KMS-11 (cell line): ENCODE measurements around the gene ATXN7.

Experiments
- H2AFZ ChIP-seq: fragments of 200-600 bp; sonication (generic); 2 replicates; pipeline ENCODE4 v1.6.1; 2016; ENCODE audit warnings: antibody characterized with exemption, mixed run types, low read depth
- H3K27ac ChIP-seq: fragments of 200-600 bp; sonication (generic); 2 replicates; pipeline ENCODE4 v1.6.1; 2016; ENCODE audit warnings: mild to moderate bottlenecking, mixed run types
- H3K27me3 ChIP-seq: fragments of 200-600 bp; sonication (generic); 2 replicates; pipeline ENCODE4 v1.6.1; 2017; ENCODE audit warnings: mild to moderate bottlenecking, low read depth, mixed run types, moderate library complexity; ENCODE audit not compliant: insufficient read depth
- H3K36me3 ChIP-seq: fragments of 200-600 bp; sonication (generic); 2 replicates; pipeline ENCODE4 v1.6.1; 2017; ENCODE audit warnings: mild to moderate bottlenecking, mixed run types; ENCODE audit not compliant: insufficient read depth
- H3K4me1 ChIP-seq: fragments of 200-600 bp; sonication (generic); 2 replicates; pipeline ENCODE4 v1.6.1; 2016; ENCODE audit warnings: mild to moderate bottlenecking, low read depth, mixed run types; ENCODE audit not compliant: poor library complexity, severe bottlenecking
- H3K4me2 ChIP-seq: fragments of 200-600 bp; sonication (generic); 2 replicates; pipeline ENCODE4 v1.7.0; 2016; ENCODE audit warnings: mild to moderate bottlenecking, mixed run types
- H3K4me3 ChIP-seq: fragments of 200-600 bp; sonication (generic); IDR thresholded peaks from 2 replicates; pipeline ENCODE4 v1.6.1; 2017; ENCODE audit warnings: low read depth, low read length, mixed read lengths; ENCODE audit not compliant: insufficient read depth
- H3K79me2 ChIP-seq: fragments of 200-600 bp; sonication (generic); 2 replicates; pipeline ENCODE4 v1.6.1; 2016; ENCODE audit warnings: low read depth, mixed run types; ENCODE audit not compliant: insufficient read depth
- H3K9ac ChIP-seq: fragments of 200-600 bp; sonication (generic); 2 replicates; pipeline ENCODE4 v1.6.1; 2016; ENCODE audit warnings: mild to moderate bottlenecking, mixed run types
- H4K20me1 ChIP-seq: fragments of 200-600 bp; sonication (generic); 2 replicates; pipeline ENCODE4 v1.6.1; 2016; ENCODE audit warnings: mild to moderate bottlenecking, mixed run types; ENCODE audit not compliant: insufficient read depth
- TF ChIP-seq, protein P1 (sequence below): fragments of 200-600 bp; sonication (generic); conservative IDR thresholded peaks from 2 replicates; pipeline ENCODE4 v1.6.1; 2017; ENCODE audit warnings: low read depth, mild to moderate bottlenecking, antibody characterized with exemption, low read length, moderate library complexity, mixed read lengths

Gene ATXN7

DNA sequence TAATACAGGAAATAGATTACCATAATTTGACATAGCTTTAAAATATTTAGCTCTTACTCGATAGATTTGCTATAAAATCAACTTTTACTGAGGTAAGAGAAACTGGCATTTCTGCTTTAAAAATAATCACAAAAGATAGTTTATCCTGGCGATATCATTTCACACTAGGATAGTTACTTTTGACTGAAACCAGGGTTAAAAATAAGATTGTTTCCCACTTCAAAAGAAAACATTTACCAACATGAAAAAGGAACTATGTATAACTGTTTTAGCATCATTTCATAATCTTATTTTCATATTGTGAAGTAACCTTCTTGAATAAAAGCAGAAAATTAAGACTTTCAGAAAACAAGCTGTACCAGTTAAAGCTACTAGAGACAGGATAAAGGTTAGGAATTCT, 144.3 kb downstream of the ATXN7 start:
- Histone ChIP-seq H3K36me3 (peaks cover 9% of the 10 kb centered on the region; the same call in 1 of the 2 replicates), H3K27ac (no peak overlapping the region)

DNA sequence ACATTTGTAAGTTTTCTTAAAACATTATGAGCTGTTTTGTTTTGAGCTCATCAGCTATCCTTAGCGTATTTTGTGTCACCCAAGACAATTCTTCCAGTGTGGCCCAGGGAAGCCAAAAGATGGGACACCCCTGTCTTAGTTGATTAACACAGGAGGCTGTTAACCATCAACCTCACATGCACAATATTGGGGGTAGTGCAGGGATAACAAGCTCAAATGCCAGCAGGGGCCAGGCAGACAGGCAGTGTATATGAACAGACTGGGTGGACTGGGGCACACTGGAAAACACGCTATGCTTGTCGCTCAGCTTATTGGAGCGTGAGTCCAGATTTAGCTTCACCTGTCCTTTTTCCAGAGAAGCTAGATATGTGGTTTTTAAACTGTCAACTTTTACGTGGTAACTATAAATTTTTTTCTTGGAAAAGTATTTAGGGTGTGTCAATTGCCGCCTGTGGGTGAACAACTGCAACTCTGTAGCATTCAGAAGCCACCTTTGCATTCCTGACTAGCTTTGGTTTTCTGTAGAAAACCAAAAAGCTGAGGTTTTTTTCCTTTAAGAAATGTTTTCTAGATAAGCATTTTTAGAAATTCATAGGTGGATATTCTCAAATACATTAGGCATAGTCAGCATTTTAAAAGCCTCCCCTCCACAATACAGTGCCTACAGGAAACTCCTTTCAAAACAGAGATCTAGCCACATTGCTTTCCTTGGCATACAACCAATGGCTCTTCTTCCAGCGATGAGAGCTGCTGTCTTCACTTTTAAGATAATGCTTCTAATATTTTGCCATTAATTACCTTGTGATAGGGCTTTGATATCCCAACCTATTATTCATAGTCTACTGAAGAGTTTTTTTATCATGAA, 145.1 kb downstream of the ATXN7 start:
- H3K27ac ChIP-seq = no peak overlapping the region
- peaks cover 9% of the 10 kb centered on the region; the same call in 1 of the 2 replicates for H3K36me3 ChIP-seq
- H3K4me1 ChIP-seq = peaks cover 17% of the 10 kb centered on the region
- H2AFZ ChIP-seq = no peak overlapping the region
- no peak overlapping the region for H3K4me2 ChIP-seq
- H3K9ac ChIP-seq = no peak overlapping the region
- TF ChIP-seq, protein P1, sequence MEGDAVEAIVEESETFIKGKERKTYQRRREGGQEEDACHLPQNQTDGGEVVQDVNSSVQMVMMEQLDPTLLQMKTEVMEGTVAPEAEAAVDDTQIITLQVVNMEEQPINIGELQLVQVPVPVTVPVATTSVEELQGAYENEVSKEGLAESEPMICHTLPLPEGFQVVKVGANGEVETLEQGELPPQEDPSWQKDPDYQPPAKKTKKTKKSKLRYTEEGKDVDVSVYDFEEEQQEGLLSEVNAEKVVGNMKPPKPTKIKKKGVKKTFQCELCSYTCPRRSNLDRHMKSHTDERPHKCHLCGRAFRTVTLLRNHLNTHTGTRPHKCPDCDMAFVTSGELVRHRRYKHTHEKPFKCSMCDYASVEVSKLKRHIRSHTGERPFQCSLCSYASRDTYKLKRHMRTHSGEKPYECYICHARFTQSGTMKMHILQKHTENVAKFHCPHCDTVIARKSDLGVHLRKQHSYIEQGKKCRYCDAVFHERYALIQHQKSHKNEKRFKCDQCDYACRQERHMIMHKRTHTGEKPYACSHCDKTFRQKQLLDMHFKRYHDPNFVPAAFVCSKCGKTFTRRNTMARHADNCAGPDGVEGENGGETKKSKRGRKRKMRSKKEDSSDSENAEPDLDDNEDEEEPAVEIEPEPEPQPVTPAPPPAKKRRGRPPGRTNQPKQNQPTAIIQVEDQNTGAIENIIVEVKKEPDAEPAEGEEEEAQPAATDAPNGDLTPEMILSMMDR = no peak
- no peak overlapping the region for H3K4me3 ChIP-seq
- no peaks in the 10 kb centered on the region for H3K79me2 ChIP-seq
- no peaks in the 10 kb centered on the region for H4K20me1 ChIP-seq
- no peaks in the 10 kb centered on the region for H3K27me3 ChIP-seq

More for the DNA sequence above, 144.3 kb downstream of the ATXN7 start:
- no peak overlapping the region for H2AFZ ChIP-seq
- H3K4me2 ChIP-seq = no peak overlapping the region
- H3K4me3 ChIP-seq = no peak overlapping the region
- no peaks in the 10 kb centered on the region for H3K79me2 ChIP-seq
- H4K20me1 ChIP-seq = no peaks in the 10 kb centered on the region
- TF ChIP-seq, protein P1 = no peak
- peaks cover 17% of the 10 kb centered on the region for H3K4me1 ChIP-seq
- H3K27me3 ChIP-seq = no peaks in the 10 kb centered on the region
- H3K9ac ChIP-seq = no peak overlapping the region

DNA sequence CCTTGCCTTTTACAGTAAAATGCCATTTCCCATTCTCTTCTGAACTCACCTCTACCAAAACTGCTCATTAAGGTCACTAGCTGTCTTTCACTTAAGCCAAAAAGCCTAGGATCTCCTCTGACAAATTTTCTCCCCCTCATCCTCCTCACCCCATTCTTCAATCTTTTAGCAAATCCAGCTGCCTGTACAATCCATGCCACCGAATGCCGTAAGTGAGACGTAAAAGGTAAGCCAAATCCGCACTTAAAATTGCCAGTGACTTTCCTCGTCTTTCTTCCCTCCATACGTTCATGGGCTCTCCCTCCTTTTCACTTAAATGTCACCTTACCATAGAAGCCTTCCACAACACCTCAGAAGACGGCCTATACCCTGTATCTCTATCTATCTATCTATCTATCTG, 145.9 kb downstream of the ATXN7 start:
- H3K27ac ChIP-seq = no peak overlapping the region
- no peaks in the 10 kb centered on the region for H3K79me2 ChIP-seq
- peaks cover 17% of the 10 kb centered on the region for H3K4me1 ChIP-seq
- H3K36me3 ChIP-seq = peaks cover 9% of the 10 kb centered on the region; the same call in 1 of the 2 replicates
- no peak overlapping the region for H3K4me2 ChIP-seq
- no peak overlapping the region for H3K4me3 ChIP-seq
- no peaks in the 10 kb centered on the region for H3K27me3 ChIP-seq
- TF ChIP-seq, protein P1 = no peak
- no peak overlapping the region for H2AFZ ChIP-seq
- no peaks in the 10 kb centered on the region for H4K20me1 ChIP-seq
- no peak overlapping the region for H3K9ac ChIP-seq

DNA sequence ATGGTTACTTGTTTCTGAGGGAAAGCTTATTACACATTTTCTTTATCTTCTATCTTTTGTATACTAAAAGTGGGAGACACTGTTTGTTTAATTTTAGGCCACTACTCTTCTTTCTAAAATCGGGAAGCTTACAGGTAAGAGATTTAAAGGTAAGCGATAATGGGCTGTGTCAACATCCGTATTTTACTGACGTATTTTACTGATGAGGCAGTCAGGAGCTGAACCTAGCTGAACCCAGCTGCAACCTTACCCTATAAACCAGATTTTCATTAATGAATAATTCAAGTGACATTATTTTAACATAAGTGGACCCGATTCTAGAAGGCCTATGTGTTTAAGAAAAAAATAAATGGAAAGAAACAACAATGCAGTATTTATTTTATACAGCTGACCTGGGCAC, 146.5 kb downstream of the ATXN7 start:
- peaks cover 17% of the 10 kb centered on the region for H3K4me1 ChIP-seq
- H3K79me2 ChIP-seq = no peaks in the 10 kb centered on the region
- no peak overlapping the region for H3K4me2 ChIP-seq
- no peaks in the 10 kb centered on the region for H3K27me3 ChIP-seq
- H3K9ac ChIP-seq = no peak overlapping the region
- no peak overlapping the region for H3K4me3 ChIP-seq
- no peaks in the 10 kb centered on the region for H4K20me1 ChIP-seq
- TF ChIP-seq, protein P1 = no peak
- H2AFZ ChIP-seq = no peak overlapping the region
- H3K36me3 ChIP-seq = peaks cover 9% of the 10 kb centered on the region; the same call in 1 of the 2 replicates
- H3K27ac ChIP-seq = no peak overlapping the region
